ENCODE results near the gene TBRG4.
"Not testable (repeated sequence)": the region's sequence is repeated elsewhere in the genome, so short reads cannot be mapped to it uniquely, and the experiment has no call there.

TBRG4 gene

DNA sequence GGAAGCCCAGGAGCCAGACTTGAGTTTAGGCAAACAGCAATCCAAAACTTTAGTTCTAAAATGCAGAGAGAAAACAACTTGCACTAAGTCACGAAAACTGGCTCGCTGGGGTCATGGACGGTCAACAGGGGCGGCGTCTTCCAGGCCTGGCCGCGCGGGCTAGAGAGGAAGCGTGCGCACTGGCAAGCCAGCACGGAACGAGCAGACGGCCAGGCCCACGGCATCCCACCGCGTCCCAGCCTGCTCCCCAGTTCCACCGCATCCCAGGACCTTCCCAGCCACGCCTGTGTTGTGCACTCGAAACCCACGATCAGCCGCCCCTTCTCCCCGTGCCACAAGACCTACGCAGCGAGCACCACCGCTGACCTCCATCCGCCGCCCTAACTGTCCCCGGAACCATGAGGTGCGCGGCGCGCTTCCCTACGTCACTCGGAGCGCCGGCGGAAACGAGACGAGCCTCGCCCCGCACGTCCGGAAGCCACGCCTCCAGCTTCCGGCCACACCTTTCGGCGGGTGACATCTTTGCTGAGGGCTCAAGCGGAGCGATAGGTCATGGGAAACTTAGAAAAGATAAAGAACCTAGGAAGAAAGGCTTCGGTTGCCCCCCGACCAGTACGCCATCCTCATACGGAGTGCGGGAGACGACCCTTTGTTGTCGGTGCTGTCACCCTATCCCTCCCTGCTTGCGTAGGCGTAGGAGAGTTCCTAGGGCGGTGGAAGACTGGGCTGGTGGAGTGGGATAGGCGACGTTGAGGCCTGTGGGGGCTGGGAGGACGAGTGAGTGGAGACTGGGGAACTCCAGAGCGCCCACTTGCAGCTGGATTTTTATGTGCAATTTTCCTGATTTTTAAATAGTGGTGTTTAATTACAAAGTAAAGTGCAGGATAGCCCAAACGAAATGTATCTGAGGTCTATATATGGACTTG is at the start of gene TBRG4:
Gene TBRG4, minus strand, starts transcription at position 400 of the 926 bp plus-strand sequence. CDS start 2,460 bp downstream, outside the sequence.
- peak; percentile 91 for DNase-seq

DNA sequence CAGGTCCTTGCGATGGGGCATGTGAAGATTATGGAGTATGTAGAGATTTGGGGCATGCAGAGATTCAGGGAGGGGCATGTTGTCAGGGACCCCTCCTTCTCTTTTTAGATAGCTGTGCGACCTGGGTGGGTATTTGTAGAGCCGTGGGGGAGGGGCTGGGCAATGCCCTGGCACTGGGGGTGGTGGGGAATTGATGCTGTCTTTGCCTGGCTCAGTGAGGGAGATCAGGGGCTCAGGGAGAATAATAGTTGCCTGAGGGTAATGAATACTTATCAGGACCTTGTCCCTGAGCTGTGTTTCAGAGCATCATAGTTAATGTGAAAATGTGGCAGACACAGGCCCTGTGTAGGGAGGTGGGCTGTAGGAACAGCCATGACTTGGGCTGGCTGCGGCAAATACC is 49.6 kb upstream of the TBRG4 start:
- DNase-seq, result no peak

DNA sequence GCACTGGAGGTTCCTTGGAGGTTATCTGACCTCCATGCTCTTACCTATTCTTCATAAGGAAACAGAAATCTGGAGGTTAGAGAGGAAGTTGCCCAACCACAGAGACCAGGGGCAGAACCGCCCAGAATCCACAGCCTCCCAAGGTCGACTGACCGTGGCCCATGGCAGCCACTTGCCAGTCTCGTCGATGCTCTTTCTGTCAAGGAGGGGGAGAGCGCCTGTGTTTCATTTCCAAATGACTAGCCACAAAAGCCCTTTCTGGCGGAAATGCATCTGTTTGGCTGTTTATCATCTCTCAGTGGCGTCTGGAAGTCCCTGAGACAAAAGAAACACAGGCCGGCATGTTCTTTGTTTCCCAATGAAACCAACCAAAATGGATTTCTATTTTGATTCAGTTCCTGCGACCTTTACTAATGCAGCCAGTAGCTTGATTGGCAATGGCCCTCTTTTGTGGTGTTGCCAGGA is 49.0 kb upstream of the TBRG4 start:
- DNase-seq, result no peak

DNA sequence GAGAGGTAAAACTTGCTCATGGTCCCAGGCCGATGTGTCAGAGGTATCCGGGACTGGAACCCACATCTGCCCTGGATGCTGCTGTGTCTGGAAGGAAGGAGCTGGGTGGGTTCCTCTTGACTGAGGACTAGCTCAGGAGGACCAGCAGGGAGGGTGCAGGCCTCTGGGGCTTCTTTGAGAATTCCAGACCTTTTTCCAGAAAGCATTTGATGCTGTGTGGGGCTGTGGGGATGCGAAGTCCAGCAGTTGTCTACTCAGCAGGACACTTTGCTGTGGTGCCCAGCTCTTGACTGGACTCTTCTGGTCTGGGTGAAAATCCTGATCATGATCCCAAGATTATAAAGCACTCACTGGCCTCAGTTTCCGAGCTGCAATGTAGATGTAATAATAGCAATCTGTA is 47.8 kb upstream of the TBRG4 start:
- no peak for DNase-seq

DNA sequence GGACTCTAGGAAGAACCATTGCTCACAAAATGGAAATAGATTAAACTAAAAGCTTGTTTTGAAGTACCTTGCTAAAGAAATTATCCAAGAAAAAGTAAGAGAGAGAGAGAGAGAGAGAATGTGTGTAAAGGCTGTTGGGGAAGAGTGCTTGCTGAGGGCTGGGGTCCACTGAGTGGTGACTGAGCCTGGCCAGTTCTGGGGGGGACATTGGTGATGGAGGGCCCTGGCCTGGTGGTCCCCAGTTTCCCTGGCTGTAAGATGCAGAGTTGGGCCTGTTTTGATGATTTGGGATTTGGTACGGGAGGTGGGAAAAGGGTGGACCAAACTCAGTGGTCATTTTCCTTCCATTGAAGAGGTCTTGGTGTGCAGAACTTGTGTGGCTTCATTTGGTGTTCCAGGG is 47.0 kb upstream of the TBRG4 start:
- no peak for DNase-seq

DNA sequence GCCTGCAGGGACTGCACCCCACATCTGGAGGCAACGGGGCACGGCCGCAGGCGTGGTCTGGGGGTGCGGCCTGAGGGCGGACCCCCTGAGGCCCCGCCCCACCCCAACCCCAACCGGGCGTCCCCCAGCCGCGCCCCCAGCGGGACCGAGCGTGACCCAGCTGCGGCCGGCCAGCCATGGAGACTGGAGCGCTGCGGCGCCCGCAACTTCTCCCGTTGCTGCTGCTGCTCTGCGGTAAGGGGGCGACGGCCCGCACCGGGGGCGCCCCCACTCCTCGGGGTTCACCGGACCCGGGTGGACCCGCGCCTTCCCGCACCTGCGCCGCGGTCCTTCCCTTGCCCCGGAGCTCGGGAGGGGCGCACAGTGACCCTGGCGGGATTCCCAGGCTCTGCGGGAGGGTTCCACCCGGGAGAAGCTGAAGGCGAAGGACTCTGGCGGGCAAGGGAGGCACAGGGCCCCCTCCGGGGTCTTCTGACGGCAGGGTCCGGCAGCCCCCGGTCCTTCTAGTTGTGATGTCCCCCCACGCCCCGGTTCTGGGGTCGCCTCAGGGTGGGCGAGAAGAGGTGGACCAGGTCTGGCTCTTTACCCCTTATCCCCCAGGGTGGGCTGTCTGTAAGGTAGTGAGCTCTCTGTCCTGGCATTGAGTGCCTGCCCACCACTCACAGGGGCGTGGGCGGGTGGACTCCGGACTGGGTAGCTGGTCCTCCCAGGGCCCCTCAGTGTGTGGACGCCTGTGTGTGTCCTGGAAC is 46.3 kb upstream of the TBRG4 start, which contains the start of gene RAMP3:
Gene RAMP3, plus strand, starts transcription at position 139 of the 749 bp plus-strand sequence. Its CDS starts 38 bp downstream, at position 177.
- DNase-seq, result no peak

DNA sequence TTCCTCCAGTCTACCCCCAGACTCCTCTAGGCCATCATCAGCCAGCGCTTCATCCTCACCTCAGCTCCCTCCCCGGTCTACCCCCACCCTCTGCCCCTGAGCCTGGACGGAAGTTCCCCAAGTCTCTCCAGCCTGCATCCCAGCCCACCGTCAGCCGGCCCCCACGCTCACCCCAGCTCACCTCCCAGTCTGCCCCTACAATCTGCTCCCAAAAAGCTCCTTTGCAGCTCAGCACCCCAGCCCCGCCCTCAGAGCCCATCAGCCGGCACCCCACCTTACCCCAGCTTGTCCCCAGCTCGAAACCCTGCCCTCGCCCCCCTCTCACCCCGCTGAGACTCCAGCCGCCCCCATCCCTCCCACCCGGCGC is 45.8 kb upstream of the TBRG4 start:
- DNase-seq, result no peak

DNA sequence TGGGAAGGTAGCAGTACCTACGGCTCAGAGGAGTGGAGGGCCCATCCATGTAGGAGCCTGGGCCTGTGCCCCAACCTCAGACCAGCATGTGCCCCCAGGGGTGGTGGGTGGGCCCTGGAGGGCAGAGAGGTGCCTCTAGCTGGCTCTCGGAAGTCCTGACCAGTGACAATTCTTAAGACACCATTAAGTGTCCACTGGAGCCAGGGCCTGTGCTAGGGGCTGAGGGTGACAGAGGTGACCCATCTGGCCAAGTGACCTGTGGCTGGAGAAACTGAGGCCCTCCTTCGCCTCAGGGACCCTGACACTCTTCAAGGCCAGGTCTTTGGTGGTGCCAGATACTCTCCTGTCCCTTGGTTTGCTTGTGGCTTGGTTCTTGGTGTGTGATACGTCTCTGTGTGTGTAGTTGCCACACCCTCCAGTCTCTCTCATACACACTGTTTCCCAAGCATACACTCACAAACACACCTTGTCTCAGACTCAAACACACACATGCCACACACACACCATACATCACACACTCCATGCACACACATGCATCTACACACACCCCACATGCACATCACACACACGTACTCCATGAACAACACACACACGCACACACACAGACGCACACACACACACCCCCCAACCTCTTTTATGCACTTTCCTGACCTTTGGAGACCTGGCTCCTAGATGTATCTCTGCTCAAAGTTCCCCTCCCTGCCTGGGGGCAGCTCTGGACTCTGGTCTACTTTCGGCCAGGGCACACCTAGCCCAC is 45.2 kb upstream of the TBRG4 start:
- no peak for DNase-seq

DNA sequence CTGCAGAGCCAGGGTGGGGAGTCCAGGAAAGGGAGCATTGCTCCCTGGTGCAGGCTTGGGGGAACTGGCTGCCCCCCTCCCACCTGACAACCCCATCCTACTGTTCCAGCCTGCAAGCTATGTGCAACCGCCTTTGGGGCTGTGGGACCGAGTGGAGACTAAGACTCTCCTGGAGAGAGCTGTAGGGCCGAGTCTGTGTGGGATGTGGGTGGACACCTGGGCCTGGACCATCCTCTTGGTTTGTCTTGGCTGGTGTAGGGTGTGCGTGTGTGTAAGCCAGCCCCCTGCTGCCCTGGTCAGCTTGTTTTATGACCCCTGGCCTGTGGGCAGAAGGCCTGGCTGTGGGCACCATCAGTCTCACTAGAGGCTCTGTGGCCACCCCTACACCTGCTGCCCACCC is 44.4 kb upstream of the TBRG4 start:
- DNase-seq, result no peak

DNA sequence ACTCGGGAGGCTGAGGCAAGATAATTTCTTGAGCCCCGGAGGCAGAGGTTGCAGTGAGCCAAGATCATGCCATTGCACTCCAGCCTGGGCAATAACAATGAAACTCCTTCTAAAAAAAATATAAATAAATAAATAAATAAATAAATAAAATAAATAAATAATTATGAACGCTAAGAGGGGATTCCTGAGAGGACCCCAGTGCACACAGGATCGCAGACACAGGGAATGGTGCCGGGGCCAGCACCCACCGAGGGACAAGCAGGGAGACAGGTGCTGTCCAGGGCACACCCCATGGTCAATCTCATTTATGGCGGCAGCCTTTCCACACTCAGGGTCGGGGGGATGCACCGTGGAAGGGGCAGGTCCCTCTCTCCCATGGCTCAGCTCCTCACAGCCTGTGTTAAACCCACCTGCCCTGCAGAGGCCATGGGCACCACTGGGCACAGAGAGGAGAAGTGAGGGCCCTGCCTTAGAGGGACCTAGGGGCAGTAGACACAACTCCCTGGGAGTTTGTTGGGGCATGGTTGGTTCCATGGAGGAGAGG is 43.9 kb upstream of the TBRG4 start:
- DNase-seq, result no peak

DNA sequence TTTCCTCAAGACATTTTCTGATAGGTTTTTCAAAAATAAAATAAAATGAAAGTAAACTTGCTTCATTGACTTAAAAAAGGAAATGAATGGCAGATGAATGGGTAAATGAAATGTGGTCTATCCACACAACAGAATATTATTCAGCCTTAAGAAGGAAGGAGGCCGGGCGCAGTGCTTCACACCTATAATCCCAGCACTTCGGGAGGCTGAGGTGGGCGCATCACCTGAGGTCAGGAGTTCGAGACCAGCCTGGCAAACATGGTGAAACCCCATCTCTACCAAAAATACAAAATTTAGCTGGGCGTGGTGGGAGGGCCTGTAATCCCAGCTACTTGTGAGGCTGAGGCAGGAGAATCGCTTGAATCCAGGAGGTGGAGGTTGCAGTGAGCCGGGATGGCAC is 42.4 kb upstream of the TBRG4 start:
- not testable (repeated sequence) for DNase-seq

DNA sequence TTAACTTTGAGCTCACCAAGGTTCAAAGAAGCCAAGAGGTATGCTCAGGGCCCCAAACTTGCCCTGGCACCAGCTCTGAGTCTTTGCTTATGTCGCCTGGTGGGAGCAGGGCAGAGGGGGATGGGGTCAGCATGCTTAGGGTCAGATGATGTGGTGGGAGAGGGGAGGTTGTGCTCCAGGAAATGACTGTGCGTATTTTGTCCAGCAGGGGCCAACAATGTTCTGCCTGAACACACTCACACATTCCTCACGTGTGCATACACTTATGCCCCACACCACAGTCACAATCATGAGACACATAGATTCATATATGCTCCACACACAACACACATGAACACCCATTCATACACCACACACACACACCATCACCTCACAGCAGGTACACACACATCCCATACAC is 41.7 kb upstream of the TBRG4 start:
- DNase-seq, result no peak

DNA sequence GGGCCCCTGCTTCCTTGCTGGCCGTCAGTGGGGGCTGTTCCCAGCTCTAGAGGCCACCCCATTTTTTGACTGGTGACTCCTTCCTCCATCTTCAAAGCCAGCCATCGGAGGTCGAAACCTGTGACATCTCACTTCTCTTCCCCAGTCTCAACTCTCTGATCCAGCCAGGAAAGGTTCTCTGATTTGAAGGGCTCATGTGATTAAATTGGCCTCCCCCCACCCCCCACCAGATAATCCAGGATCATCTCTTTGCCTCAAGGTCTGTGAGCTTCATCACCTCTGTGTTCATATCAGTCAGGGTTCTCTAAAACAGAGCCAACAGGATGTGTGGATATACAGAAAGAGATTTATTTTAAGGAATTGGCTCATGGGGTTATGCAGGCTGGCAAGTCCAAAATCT is 40.5 kb upstream of the TBRG4 start:
- no peak for DNase-seq

DNA sequence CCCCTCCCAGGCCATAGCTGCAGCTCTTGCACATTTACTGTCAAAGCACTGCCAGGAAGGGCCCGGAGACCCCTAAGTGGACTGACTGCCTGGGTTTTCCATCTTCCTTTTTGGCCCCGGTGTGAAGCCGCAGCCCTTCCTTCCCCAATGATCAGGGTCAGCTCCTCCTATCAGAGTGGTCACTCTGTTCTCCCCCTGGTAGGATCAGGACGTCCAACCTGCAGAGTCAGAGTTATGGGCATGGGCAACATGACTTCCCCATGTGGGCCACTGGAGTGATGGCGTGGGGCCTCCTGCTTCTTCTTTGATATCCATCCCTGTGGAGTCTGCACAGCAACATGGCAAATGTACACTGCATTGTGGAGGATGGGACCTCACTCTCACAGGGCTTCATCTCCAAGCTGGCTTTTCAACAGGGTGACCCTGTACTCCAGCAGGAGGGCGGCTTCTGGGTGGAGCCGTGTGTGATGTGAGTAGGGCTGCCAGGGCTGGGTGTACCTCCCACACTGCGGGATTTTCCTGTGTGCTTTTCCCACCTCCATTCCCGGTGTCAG is 39.7 kb upstream of the TBRG4 start:
- no peak for DNase-seq

DNA sequence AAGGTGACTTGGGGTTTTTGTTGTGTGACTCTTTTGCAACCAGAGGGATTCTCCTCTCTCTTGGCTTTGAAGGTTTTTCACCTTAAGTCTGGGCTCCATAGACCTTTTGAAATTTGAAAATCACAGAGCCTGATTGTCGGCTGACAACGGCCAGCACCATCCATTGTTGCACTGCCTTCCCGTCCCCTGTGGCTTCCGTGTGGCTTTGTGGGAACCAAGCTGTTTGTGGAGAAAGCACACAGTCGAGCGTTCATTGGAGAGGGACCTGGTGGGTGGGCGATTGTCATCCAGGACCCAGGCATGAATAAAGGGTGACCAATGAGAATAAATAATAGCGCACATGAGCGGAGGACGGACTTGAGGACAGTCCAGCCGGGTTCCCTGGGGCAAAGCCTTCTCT is 38.7 kb upstream of the TBRG4 start:
- no peak for DNase-seq

DNA sequence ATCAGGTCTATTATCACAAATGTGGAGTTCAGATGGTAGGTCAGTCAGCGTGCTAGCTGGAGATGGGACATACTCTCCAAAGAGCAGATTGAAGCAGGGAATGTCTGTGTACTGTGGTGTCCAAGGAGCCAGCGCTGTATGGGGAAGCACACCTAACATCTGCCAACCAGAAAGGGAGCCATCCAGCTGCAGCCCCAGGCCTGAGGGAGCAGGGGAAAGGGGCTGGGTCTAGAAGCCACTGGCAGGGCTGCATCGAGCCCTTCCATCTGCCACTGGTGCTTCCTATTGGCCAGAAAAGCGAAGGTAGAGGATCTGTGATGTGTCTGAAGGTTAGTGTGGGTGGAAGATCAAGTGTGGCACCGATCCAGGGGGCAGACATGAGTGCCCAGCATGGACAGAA is 38.1 kb upstream of the TBRG4 start:
- no peak for DNase-seq

DNA sequence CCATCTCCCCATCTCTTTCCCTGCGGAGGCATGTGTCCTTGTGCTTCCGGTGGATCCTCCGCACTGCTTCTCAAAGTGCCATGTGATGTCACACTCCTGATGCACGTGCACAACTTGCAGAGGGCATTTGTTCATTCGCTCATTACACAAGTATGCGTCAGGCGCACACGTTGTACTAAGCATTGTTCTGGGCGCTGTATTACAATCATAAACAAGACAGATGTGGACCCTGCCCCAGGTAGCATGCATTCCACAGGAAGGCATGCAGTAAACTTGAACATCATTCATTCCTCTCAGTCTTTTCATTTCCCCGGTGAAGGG is 37.1 kb upstream of the TBRG4 start:
- DNase-seq, result no peak

DNA sequence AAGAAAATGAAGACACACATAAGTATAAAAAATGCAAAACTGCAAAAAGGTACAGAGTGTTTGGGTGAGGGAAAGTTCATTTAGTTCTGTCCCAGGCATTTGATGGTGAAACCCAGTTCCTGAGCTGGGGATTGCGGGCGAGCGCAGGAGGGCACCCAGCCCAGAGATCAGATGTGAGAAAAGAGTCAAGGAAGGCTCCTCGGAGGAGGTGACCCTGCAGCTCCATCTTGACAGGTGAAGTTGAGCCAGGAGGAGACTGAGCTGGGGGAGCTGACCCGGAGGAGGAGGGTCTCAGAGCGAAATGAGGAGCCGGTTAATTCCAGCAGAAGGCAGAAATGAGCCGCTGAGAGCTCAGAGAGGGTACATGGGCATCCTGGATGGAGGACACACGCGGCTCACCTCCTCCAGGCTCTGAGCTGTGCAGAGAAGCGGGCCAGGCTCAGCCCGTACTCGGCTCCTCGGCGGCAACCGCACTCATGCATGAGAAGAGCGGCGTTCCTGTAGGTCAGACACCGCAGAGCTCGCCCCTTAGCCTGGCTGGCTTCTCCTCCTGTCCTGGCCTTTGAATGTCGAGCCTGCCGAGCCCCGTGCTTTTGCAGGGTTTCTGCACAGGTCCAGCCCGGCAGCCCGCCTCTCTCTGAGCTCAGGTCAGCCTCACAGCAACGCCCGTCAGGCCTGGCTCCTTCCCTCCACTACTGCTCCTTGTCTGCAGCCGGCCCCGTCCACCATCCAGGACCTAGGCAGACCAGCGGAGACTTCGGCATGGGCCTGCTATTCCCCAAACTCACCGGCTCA is 36.6 kb upstream of the TBRG4 start:
- DNase-seq, result no peak

DNA sequence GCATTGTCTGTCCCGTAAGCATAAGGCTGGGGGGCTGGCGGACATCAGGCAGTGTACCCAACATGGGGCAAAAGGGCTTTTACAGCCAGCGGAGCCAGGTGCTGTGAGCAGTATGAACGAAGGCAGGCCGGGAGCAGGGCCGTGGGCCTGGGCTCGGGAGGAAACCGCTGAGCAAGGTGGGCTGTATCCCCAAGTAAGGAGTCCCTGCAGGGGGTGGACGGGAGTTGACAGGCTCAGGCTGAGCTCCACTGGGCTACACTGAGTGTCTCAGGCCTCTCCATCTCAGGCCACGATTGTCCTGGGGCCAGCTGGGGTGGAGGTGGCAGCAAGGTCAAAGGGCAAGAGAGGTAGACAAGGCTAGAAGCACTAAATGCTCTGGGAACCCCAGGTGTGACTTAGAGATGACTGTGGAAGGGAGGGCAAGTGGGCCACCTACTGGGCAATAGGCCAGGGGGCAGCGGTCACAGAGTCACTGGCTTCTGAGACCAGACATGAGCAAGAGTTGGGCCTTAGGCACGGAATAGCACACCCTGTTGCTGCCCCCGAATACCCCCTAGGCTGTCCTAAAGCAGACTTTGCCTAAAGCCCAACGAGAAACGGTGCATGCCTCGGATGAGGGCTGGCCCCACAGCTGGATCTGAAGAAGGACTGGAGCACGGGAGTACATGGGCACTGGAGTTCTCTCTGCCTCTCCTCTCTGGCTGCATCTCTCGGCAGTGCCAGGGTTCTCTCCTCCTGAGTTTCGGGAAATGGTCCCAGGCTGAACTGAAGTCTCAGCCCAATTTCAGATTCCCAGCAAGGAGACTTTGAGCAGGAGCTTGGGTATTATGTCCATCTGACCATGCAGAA is 35.3 kb upstream of the TBRG4 start:
- DNase-seq, result no peak

DNA sequence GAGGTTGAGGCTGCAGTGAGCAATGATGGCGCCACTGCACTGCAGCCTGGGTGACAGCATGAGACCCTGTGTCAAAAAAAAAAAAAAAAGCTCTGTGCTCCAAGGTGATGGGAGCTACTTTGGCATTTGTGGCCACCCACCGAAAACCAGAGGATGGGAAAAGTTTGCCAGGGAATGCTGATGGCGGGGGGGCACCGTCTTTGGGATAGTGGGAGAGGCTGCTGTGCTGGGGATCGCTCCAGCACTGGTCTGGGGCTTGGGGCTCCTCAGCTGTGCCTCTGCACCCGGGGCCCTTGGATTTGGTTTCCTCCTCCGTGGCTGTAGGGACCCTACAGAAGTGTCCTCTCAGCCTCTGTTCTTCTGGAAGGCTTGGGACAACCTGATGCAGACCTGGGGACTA is 34.4 kb upstream of the TBRG4 start:
- DNase-seq, result no peak

DNA sequence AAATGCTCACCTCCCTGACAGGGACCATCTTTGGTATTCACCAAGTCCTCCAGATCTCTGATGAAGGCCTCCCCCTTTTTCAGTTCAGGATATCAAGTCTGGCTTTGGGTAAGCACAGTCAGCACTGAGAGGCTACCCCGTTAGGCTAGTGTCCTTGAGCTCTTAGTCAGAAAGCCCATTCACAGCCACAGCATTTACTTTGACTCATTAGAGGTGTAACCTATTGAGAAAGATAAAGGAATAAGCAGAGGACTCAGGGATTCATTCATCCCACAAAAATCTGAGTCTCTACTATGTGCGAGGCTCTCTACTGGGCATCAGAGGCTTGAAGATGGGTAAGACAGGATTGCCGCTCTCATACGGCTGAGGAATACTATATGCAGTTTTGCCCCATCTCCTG is 32.1 kb upstream of the TBRG4 start:
- DNase-seq, result no peak

Measured in GDM1 (cell line).